GM18520 (cell line): ENCODE results near the gene RNU1-3.
"Not testable (repeated sequence)": the region's sequence is repeated elsewhere in the genome, so short reads cannot be mapped to it uniquely, and the experiment has no call there.

Experiments used
- ATAC-seq: cut with Tn5 transposase; IDR thresholded peaks from one replicate; pipeline ENCODE4 v1.9.1; 2021; ENCODE audit not compliant: unreplicated experiment

Gene RNU1-3

DNA sequence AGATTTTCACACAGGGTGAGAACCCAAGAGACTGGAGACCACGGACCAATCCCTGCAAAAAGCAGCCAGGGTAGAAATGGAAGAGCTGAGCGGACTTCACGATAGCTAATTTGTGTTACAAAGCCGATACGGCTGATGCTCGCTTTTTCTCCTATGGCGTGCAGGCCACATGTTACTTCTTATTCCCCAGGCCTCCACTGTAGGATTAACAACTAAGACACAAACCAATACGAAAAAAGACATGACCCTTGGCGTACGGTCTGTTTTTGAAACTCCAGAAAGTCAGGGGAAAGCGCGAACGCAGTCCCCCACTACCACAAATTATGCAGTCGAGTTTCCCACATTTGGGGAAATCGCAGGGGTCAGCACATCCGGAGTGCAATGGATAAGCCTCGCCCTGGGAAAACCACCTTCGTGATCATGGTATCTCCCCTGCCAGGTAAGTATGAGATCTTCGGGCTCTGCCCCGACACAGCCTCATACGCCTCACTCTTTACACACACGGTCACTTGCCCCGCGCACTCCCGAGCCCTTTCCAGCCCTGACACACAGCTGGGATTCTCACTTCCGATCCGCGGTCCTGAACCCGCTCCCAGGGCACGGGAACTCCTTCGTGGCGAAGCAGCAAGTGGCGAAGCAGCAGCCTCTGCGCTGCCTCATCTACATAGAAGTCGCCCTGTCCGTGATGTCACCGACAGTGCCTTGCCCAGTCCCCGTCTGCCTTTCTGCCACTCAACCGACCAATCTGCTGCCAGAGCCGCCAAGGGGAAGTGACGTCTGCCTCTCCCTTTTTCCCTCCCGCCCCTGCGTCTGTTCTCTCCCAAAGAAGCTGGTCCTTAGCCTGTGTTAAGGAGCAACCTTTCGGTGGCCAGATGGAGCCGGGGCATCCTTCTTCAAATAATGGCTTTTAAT, at the start of gene RNU1-3:
Gene RNU1-3 (minus strand): TSS at position 447 of the 912 bp plus-strand sequence.
- ATAC-seq = peak; percentile 95

DNA sequence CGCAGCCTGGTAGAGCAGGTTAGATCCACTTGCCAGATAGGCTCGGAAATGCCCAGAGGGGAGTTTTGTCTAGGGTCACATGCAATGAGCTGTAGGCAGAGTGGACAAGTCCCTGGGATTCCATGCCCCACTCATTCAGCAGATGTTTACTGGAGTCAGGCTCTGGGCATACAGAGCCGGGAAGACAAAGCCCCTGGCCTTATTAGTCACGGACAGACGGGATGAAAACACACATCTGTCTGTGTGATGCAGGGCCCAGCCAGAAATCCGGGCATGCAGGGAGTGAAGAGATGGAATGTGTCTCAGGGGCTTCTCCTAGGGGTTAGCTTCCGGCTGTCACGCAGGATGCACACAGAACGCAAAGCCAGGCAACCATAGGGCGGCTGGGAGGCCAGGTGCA, 46.7 kb upstream of the RNU1-3 start:
- not testable (repeated sequence) for ATAC-seq

DNA sequence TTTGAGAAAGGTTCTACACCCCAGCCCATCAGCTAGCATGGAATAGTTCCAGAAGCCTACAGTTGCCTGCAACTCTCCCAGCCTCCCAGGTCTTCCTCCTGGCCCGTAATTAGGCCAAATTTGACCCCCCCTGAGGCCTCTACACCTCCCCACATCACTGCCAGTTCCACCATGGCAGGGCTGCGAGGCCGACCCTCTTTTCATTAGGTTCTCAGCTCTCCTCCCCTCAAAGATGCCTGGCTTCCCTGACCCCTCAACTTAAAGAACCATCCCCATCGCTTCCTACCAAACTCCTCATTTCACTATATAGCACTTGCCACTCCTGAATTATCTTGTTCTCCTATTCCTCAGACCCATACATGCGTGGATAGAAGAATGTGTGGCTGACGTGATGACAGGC, 46.2 kb upstream of the RNU1-3 start:
- not testable (repeated sequence) for ATAC-seq

DNA sequence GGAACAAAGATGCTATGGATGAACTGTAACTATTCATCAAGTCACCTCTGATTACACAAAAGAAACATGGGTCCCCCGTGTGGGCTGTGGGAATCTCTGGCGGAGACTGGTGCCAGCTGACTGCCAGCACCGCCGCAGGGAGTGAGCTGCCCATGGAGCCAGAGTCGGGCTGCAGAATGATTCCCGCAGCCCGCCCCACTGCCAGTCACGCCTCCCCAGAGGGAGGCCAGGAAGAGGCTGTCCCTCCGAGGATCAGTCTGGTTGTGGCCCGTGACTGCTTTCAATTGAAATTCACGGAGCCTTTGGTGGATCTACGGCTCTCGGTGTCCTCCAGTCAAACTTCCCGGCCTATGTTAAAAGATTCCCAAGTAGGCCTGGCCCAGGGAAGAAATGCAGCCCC, 45.8 kb upstream of the RNU1-3 start:
- ATAC-seq = not testable (repeated sequence)

DNA sequence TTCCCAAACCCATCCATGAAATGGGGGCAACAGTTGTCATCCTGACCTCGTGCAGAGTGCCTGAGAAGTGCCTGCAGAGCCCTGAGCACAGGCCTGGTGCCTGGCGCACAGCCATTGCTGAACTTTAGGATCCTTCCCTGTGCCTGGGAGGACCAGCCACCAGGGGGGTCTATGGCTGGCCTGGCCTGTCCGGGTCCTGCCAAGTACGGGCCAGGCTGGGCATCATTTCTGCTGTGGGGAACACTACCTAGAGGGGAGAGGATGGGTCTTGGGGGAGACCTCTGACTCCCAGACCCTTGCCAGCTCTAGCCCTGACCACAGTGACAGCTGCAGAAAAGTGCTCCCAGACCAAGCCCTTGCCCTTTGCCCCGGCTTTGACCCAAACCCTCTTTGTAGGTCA, 45.4 kb upstream of the RNU1-3 start:
- ATAC-seq = not testable (repeated sequence)

DNA sequence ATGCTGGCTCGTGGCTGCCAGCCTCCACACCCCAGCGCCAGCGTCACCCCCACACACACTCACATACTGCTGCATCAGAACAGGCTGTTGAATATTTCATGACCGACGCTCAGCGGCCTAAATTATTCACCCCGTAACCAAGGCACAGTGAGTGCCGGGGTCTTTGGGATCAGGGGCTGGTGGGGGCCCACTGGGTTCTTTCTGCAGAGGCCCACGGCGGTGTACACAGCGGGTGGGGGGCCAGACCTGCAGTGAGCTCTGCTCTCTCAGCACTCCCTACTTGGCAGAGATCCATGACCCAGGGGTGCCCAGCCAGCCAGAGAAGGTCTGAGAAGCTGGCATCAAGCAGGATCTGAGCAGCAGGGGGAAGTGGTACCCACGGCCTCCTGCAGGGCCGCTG, 43.9 kb upstream of the RNU1-3 start:
- ATAC-seq = not testable (repeated sequence)

DNA sequence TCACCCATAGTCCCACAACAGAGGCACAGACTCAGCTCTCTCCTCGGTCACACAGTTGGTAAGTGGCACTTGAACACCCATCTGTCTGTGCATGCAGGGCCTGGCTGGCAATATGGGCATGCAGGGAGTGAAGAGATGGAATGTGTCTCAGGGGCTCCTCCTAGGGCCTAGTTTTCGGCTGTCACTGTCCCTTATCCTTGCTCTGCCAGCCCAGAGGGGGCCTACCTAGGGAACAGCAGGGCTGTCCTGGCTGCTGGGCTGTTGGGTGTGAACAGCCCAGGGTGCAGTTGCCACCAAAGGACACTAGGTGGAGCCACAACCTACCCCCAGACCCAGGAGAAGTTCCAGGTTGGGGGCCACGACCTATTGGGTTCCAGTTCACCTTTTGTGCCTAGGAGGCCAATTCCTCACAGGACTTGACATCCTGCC, 42.9 kb upstream of the RNU1-3 start:
- ATAC-seq = not testable (repeated sequence)

DNA sequence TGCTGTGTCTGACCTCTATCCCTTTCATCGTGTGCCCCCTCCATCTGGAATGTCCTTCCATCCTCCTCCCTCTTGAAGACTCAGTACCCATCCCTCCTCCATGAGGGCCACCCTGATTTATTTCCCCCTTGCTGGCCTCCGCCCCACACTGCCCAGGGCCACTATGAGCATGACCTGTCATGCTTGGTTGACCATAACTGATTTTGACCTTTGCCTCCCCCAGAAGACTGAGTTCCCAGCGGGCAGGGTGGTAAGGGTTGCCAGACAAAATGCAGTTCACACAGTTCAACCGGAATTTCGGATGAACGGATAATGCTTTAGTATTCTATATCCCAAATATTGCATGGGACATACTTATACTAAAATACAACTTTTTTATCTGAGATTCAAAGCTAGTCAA, 42.0 kb upstream of the RNU1-3 start:
- not testable (repeated sequence) for ATAC-seq

DNA sequence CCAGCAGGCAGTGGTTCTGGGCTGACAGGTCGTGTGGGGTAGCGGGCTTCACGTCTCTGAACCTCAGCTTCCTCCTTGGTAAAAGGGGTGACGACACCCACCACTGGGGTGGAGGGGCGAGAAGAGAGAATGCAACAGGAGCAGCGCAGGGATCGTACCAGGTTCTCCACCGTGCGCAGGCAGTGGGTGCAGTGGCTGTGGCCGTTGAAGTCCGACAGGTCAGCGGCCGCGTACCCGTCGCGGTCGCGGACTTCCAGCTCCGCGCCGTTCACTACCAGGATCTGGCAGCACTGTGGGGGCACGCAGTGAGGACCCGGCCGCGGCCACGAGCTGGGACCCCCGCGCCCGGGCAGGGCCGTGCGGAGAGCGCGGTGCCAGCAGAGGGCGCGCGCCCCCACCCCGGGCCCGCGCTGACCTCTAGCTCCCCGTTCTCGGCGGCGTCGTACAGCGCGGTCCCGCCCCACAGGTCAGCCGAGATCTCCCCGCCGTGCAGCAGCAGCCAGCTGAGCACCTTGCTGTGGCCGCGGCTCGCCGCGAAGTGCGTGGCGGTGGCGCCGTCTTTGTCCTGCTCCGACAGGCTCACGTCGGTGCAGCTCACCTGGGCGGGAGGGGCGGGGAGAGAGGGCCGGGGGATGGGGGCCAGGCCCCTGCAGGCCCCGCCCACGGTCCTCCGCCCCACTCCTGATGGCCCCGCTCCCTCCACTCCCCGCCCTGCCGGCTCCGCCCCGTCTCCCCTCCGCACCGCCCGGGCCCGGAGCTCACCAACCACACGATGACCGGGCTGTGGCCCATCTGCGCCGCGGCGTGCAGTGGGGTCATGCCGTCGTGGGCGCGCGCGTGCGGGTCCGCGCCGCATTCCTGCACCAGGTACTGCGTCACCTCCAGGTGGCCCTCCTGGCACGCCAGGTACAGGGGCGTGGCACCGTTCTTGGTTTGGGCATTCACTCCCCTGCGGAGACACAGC, 40.7 kb upstream of the RNU1-3 start:
- ATAC-seq = not testable (repeated sequence)

DNA sequence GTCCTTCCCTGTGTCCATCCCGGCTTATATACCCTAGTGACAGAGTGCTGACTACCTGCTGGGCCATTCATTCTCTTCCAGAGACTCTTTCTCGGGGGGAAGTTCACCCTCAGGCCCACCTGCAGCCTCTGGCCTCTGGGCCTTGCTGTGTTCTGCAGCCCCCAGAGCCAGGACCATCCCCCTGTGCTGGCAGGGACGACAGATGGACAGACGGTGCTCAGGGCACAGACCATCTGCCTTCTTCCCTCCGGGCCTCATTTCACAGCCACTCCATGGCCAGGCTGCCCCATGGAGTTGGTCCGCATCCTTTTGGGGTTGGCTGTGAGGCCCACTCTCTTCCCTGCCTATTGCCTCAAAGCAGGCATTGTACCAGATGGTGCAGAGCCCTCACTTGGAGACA, 39.6 kb upstream of the RNU1-3 start:
- not testable (repeated sequence) for ATAC-seq

DNA sequence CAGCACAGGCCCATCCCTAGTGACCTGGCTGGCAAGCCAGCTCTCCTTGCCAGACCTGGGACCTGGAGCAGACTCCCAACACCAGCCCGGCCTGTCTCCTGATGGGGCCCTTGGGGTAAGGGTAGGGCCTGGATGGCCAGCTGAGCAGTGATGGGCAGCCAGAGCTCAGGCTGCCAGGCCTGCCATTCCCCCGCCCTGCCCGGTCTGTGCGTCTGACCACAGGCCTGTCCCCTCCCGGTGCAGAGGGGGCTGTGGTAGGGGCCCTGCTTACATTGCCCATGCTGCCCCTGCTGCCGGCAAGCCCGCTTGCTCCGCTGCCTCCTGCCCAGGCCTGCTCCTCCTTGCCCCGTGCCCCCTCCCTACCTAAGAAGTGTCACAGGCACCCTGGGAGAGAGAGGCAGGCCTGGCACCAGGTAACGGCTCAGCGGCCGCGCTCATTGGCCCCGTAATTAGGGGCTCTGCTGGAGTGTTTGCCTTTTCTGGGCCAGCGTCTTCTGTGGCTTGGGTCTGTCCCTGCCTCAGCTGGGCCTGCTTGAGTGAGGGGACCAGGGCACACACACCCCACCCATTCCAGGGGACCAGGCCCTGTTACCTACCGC, 37.9 kb upstream of the RNU1-3 start:
- not testable (repeated sequence) for ATAC-seq

DNA sequence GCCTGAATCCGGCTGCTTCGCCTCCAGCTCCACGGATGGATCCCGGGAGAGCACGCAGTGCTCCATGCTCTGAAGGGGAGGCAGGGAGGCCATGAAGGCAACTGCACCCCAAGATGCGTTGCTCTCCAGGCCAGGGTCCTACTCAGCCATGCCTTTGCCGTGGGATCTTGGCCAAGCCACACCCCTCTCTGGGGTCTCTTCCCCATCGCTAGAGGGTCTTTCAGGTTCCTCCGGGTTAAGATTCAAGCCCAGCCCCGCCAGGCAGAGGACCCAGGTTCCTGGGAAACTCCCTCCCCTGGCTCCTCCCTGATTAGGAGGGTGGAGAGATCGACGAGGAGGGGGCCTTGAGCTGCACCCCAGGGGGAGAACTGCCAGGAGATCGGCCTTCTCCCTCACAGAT, 37.3 kb upstream of the RNU1-3 start:
- ATAC-seq = not testable (repeated sequence)

DNA sequence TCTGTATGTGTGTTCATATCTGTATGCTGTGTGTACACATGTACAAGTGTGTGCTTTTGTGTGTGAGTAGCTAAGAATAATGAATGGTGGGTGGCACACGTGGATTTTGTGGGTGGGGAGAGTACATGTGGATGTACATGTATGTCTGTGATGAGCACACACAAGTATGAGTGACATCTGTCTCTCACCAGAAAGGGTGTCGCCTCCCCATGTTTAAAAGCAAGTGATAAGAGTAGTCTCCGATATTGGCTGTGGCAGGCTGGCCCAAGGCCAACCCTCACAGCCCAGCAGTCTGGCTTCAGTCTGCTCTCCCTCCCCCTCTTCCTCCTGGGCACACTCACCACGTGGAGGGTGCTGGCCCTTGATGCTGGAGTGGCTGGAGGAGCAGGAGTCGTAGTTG, 36.9 kb upstream of the RNU1-3 start:
- ATAC-seq = not testable (repeated sequence)

DNA sequence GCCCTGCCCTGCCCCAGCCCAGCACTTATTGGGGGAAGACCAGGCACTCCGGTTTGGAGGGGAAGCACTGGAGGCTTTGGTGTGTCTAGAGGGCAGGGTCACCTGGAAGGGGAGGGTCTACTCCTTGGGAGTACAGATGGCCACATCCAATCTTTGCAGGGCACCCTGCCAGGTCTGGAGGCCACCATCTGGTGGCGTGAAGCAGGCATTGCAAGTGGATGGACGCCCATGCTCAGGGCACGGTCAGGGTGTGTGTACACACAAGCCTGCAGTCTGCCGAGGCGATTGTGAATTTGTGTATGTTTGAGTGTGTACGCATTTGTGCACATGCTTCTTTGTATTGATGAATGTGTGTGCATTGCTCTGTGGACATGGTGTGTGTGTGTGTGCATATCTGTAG, 36.4 kb upstream of the RNU1-3 start:
- not testable (repeated sequence) for ATAC-seq

DNA sequence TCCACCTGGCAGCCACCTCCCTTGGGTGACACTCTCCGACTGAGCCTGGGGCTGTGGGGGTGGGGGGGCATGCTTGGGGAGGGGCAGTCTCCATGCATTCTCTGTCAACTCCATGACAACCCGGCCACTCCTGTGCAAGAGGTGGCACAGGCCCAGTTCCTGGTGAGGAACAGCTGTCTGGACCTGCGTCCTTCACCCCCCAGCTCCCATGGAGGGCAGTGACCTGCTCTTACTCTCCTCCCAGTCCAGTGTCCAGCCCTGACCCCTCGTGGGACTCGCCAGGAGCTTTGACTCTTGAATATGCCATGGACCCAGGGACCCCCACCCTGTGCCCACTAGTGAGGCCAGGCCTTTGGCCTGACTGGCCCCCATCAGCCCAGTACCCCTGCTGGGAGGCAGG, 35.5 kb upstream of the RNU1-3 start:
- ATAC-seq = not testable (repeated sequence)

DNA sequence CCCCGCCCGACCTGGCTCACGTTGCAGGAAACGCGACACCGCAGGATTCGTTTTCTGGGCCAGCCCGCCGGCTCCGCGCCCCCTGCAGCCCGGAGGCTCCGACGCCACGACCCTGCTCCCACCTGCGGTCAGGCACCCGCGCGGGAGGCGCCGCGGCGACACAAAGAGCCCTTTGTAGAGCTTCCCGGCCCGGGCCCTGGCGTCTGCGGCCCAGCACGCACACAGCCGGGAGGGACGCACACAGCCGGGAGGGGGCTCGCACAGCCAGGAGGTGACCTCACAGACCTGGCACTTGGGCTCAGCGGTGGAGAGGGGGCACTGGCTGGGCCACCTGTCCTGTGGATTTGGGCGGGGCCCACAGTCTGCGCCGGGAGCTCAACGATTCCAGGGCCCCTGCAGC, 34.4 kb upstream of the RNU1-3 start:
- not testable (repeated sequence) for ATAC-seq

DNA sequence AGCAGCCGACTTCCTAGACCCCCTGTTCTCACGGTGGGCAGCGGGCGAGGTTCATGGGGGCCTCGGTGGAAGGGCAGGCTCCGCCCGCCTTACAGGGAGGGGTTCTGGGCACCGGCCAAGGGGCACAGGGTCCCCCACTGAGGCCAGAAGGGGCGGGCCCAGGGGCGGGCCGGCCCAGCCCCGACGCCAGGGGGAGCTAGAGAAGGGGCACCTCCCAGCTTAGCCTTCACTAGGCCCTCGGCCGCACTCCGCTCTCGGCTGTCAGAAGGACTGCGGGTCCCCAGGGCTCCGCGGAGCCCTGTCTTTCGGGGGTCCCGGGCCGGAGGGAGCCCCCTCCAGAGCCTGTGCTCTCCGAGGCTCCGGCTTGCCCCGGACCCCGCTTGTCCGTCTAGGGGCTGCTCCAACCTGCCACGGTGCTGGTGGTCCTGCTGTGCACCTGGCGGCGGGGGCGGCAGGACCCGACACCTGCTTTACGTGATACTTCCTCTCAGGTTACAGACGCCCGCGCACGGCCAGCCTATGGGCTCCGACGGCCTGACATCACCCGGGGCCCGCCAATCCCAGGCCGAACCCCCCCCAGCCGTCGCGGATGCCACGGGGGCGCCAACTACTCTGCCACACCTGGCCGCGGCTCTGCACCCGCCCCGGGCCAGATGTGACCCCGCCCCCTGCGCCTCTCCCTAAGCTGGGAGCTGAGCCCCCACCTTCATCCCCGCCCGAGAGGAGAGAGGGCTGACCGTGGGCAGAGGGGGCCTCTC, 33.6 kb upstream of the RNU1-3 start:
- not testable (repeated sequence) for ATAC-seq

DNA sequence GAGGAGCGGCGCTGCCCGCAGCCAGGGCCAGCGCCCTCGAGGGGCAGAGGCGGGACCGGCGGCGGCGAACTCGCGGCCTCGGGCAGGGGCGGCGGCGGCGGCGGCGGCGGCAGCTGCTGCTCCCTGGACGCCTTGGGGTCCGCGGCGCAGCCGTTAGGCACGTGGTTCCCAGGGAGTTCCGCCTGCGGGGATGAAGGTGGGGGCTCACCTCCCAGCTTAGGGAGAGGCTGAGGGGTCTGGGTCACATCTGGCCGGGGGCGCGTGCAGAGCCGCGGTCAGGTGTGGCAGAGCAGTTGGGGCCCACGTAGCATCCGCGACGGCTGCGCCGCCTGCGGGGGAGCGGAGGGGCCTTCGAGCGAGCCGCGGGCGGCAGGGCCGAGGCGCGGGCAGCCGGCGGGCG, 32.7 kb upstream of the RNU1-3 start:
- ATAC-seq = not testable (repeated sequence)

DNA sequence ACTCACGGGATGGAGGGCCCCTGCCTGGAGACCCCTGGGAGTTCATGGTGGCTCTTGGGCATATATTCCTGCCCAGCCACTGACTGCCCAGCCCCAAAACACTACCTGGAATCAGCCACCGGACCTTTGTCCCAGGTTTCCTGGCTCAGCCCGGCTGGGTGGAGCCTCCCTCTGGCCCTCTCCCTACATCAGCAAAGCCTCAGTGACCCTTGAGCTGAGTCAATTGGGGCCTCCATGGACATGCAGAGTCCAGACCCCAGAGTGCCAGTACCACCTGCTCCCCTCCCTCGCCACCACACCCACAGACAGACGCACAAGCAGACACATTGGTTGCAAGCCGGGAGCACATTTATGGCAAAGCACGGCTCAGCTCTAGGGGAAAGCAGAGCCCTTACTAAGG, 30.4 kb upstream of the RNU1-3 start:
- not testable (repeated sequence) for ATAC-seq

DNA sequence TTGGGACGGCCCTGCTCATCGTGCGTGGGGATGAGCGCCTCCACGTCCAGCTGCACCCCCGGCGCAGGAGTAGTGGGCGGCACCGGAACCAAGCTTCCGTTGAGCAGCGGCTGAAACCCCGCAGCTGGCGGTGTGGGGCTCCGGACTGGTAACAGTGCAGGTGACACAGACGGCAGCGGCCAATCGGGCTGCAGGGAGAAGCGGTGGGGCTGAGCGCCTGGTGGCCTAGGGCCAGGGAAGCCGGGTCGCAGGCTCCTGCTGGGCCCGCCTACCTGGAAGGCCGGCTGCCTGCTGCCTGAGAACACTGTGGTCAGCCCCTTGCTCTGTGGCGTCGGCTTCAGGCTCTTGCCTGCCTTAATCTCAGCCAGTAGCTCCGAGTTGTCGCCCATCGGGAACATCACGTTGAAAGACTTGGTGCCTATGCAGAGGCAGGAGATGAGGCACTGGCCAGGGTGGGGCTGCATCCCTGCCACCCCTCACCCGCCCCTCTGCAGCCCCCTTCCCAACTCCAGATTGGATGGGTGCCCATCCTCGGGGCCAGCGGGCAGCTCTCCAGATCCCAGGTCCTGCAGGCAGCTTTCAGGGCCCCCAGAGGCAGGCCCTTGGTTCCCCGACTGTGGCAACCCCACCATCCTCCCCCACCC, 29.9 kb upstream of the RNU1-3 start:
- not testable (repeated sequence) for ATAC-seq
